GM19328 (cell line): Measurements from ENCODE around the gene HSPA6.
"Not testable (repeated sequence)": the region's sequence is repeated elsewhere in the genome, so short reads cannot be mapped to it uniquely, and the experiment has no call there.

Experiments
- ATAC-seq: cut with Tn5 transposase; IDR thresholded peaks from one replicate; pipeline ENCODE4 v1.9.1; 2021; ENCODE audit warnings: mild to moderate bottlenecking, moderate library complexity; ENCODE audit not compliant: unreplicated experiment

HSPA6 gene

GRCh38 chr1:161523817-161524741 lies at the start of gene HSPA6:
Gene HSPA6, plus strand, starts transcription at chr1:161524540. Its CDS starts 119 bp downstream, at chr1:161524659.
- not testable (repeated sequence) for ATAC-seq

GRCh38 chr1:161477711-161478110 lies 46.6 kb upstream of the HSPA6 start:
- not testable (repeated sequence) for ATAC-seq

GRCh38 chr1:161478985-161479384 lies 45.4 kb upstream of the HSPA6 start:
- ATAC-seq = no peak

DNA sequence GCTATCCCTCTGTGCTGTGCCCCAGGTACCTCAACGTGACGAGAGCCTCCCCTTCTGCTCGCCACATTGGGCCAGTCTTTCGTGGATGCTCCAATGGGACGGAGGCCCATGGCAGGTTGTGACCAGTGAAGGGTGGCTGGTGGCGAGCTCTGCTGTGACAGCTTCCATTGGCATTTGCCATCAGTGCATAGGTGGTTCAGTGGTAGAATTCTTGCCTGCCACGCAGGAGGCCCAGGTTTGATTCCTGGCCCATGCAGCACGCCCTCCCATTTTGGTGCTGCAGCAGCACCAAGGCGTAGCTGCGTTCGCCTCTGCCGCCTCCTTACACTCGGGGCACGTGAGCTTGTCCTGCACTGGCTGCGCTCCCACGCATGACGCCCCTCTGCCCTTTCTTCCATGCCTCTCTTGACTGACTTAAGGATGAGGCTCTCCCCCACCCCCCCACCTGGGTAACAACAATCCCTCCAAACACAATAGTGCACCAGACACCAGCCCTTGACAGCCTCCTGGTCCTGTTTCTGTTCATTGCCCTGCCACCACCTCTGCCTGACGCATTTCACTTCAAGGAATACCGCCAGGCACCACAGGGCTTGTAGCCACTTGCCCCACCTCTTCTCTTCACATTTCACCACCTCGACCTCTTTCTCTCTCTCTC lies 43.8 kb upstream of the HSPA6 start:
- ATAC-seq = no peak

DNA sequence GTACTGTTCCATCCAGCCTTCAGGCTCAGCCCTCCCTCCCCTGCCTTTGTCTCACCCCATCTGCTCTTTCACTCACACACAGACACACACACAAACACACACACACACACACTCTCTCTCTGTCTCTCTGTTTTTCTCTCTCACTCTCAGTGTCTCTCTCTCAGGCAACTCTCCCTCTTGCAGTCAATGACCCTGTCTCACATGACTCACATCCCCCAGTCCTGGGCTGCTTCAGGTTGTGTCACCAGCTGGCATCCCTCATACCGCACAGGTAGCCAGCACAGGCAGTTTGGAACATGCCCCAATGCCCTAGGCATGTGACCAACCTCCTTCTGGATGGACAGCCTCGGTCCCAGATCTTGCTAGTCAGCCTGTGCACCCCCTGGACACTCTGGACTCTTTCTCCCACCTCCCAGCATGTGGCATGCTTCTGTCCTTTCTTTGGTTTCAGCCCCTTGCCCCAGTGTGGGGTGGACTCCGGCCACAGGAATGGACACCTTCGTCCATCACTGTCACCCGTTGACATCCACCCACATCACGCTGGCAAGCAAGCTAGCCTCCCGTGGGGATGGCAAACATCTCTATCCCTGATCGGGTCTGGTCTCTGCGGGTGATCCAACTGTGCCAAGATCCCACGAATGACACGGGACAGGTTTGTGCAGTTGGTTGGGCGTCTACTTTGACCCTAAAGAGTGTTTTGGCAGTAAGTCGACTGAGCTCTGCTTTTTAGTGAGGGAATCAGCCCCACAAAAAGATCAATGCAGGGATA lies 42.5 kb upstream of the HSPA6 start:
- ATAC-seq = no peak

DNA sequence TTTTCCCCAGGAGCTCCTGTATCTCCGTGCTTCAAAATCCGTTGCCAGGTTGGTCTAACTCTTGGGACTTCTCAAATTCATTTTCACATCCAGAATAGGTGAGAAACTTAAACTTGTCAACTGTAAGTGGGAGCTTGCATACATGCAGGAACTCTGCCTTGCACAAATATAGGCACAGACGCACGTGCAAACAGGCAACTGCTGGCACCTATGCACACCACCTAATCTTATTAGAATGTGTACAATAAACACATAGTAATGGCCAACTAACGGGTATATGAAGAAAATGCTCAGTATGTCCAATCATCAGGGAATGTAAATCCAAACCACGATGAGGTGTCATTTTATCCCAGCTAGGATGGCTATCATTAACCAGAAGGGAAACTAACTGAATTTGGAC lies 41.7 kb upstream of the HSPA6 start:
- no peak for ATAC-seq

DNA sequence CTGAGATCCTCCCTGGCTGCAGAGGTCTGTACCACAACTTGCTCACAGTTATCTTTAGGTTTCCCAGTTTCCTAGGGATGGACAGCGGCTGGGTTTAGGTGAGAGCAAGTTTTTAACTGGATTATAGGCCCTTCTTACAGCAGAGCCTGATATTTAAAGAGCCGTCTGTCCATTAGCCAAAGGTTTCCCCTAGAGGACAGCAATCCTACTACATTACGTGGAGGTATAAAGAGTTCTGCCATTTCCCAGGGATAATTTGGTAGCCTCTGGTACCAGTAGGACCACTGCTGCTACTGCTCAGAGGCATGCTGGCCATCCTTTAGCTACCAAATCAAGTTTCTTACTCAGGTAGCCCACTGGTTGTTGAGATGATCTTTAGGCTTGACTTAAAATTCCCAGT lies 41.0 kb upstream of the HSPA6 start:
- ATAC-seq = no peak

GRCh38 chr1:161484613-161485012 lies 39.7 kb upstream of the HSPA6 start:
- ATAC-seq = no peak

DNA sequence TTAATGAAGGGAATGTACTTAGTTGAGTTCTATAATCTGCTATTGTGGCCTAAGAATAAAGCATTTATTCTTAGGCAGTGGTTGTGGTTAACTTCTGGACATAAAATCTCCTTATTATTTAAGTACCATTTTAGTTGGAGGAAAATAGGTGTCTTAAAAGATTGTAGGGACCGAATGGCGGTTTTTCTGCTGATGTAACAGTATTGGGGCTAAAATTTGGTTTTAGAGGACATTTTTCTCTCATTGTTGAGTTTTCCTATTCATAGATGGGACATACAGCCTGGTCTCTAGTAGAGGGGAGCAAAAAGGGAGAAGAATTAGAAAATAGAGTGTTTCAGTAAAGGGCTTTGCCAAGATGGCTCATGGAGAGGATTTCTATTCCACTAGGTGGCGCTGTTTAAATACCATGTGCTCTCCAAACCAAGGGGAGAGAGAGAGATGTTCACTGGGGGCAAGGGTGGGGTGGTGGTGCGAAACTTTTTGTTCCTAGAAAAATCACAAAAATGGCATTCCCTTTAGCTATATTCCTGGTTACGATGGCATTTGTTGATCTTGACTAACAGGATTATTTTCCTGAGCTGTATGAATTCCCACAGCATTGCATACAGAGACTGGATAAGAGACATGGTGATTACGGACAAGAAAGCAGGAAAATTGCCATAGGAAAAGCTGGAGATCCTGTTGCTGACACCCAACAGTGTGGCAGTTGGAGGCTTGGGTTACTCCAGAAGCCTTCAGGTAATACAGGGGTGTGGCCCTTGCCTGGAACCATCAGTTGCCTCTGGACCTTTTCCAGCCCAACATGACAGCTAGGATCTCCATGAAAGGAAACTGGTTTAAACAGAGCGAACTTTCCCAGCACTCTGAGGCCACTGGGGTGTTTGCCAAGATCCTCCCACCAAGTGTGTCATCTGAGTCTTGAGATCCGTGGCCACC lies 37.3 kb upstream of the HSPA6 start:
- no peak for ATAC-seq

GRCh38 chr1:161491472-161491871 lies 32.9 kb upstream of the HSPA6 start:
- ATAC-seq = no peak

DNA sequence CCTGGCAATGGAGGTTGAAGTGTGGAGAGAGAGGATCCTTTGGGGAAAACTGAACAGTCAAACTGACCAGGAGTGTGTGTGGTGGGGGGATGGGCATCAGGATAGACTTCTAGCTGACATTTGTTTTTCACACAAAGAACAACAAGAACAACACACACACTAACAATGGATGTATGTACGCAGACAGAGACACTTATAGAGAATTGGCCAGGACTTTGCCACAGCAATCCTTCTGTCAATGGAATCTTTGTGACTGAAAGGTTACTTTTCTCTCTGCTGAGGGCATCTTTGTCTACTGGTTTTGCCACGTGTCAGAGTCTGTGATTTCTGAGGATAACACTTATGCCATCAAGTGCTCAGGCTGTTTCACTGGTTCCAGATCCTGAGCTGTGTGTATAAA lies 31.5 kb upstream of the HSPA6 start:
- no peak for ATAC-seq

- no peak for ATAC-seq
These were observed 30.1 kb upstream of the HSPA6 start for GRCh38 chr1:161494091-161494735.

GRCh38 chr1:161495490-161495889 lies 28.9 kb upstream of the HSPA6 start:
- no peak for ATAC-seq

DNA sequence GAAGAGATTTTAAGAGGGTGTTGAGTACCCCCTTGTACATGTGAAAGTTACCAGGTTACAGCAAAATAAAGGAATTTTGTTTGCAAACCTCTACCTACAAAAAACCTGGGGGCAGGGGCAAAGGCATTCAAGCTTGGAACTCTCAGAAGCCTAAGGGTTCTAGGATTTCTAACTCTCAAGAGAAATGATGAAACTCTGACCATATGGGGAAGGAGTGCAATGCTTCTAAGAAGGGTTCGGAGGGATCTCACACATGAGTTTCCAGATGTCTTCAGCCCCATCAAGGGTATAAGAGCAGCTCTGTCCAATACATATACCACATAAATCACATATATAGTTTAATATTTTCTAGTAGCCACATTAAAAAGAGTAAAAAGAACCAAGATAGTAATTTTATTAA lies 26.4 kb upstream of the HSPA6 start:
- no peak for ATAC-seq

DNA sequence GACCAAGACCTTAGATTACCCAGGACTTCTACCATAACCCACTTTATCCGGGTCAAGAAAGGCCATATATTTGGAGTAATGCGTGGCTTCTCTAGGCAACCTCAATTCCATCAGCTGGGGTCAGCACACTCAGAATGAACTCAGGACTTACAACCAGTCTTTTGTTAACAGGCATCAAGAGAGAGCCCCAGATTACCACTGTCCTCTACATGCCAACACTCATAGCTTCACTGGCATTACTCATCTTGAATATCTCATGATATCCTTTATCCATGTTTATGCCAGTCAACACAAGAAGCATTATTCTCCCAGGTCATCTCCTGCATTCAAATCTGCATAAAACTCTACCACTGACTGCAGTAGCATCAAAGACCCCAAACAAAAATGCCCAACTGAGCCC lies 25.7 kb upstream of the HSPA6 start:
- no peak for ATAC-seq

- no peak for ATAC-seq
These were observed 25.0 kb upstream of the HSPA6 start for GRCh38 chr1:161499099-161500039.

DNA sequence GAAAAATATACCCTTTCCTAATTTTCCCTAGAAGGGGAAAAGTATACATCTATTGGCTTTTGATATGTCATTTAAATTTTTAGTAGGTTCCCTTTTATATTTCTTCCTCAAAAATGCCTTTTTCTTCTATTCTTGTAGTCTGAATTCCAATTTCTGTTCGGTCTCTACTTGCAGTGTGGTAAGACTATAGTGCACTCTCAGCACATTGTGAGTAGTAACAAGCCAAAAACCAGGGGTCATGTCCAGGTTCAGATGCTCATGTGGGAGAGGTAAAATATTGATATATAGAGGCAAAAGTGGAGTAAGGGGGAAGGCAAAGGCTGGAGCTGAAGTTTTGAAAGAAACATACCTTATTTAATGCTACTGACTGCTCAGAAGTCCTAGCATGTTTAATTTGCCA lies 23.1 kb upstream of the HSPA6 start:
- no peak for ATAC-seq

GRCh38 chr1:161502181-161502580 lies 22.2 kb upstream of the HSPA6 start:
- ATAC-seq = no peak
